ENCODE data around the gene ECSIT. TPM values are rescaled to one million over a fixed set of nuclear protein-coding genes. Genes with fewer than 3 reads are reported as not detected.

The ECSIT gene
- polyA plus RNA-seq, 1 donor (not counting 4 experiments of a cell fraction or from before 2014, with no cell fraction given) = 16.0 TPM

- Histone ChIP-seq H3K79me2 (ENCODE audit: control insufficient read depth, insufficient read depth, low read length) (no peaks in the 10 kb centered on the region), H3K27me3 (ENCODE audit: control insufficient read depth, extremely low read depth, insufficient read depth, low read length) (no peaks in the 10 kb centered on the region), H4K20me1 (ENCODE audit: control insufficient read depth, extremely low read depth, insufficient read depth, low read length) (no peaks in the 10 kb centered on the region), H3K27ac (ENCODE audit: control insufficient read depth, insufficient read depth, low read length) (no peak overlapping the region), H3K4me1 (ENCODE audit: control insufficient read depth, extremely low read depth, insufficient read depth, low read length) (peaks cover 9% of the 10 kb centered on the region), H3K36me3 (ENCODE audit: control insufficient read depth in 2 of 2, extremely low read depth in 1 of 2, insufficient read depth in 2 of 2, low read length in 2 of 2) (peaks cover 0 to 2% of the 10 kb centered on the region in 2 experiments), H3K4me3 (ENCODE audit: control insufficient read depth in 2 of 3, extremely low read depth in 1 of 3, insufficient read depth in 2 of 3, low read depth in 1 of 3, low read length in 3 of 3) (no peak overlapping the region), H2AFZ (ENCODE audit: control insufficient read depth, low read length) (no peak overlapping the region), H3K9me1 (ENCODE audit: control insufficient read depth, extremely low read depth, insufficient read depth, low read length) (no peaks in the 10 kb centered on the region), H3K4me2 (ENCODE audit: control insufficient read depth, extremely low read depth, insufficient read depth, low read depth, low read length) (no peak overlapping the region), H3K9me3 (ENCODE audit: control insufficient read depth, low read depth, low read length) (no peaks in the 10 kb centered on the region), H3K9ac (ENCODE audit: control insufficient read depth, extremely low read depth, insufficient read depth, low read length) (no peak overlapping the region)
- FAIRE-seq (no peak), DNase-seq (ENCODE audit: low read depth, low spot score) (no peak)
- TF ChIP-seq CTCF (optimal IDR thresholded peaks at IDR 0.05 in 1 of 3, IDR thresholded peaks at IDR 0.05 in 1 of 3, conservative IDR thresholded peaks at IDR 0.05 in 1 of 3; ENCODE audit: extremely low read depth in 1 of 3, insufficient read depth in 2 of 3, low read length in 3 of 3) (no peak), EZH2 (IDR thresholded peaks at IDR 0.05; ENCODE audit: low read length) (no peak)
- dilution Hi-C loops (cut with MboI; ENCODE audit: extremely low pct_ligation_motif_present, low sequenced_read_pairs) = no loop called here
These were observed 22.0 kb downstream of the ECSIT start for GRCh38 chr19:11506967-11507366.

DNA sequence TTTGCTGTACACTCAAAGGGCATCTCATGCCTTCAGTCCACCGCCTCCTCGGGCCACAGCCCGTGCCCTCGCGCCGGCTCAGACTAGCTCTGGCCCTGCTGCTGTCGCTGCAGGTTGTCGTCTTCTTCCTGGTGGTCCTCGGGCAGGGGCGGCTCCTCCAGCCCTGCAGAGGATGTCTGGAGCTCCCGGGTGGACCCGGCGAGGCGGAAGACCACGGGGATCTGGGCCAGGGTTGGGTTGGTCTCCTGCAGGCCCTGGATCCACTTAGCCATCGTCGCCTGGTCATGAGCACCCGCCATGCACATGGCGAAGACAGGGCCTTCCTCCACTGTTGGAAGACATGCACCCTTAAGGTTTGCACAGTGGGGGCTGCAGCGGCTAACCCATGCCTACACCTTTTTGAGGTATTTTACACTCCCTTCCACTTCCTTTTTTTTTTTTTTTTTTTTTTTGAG lies 22.8 kb downstream of the ECSIT start:
- peak overlapping the region; percentile 95 for H2AFZ ChIP-seq (ENCODE audit: control insufficient read depth, low read length)
- peaks cover 0 to 2% of the 10 kb centered on the region in 2 experiments for H3K36me3 ChIP-seq (ENCODE audit: control insufficient read depth in 2 of 2, extremely low read depth in 1 of 2, insufficient read depth in 2 of 2, low read length in 2 of 2)
- dilution Hi-C loops (cut with MboI; ENCODE audit: extremely low pct_ligation_motif_present, low sequenced_read_pairs) = no loop called here
- DNase-seq (ENCODE audit: low read depth, low spot score) (no peak), FAIRE-seq (peak; percentile 17)
- peak overlapping the region; percentile 86 for H3K9ac ChIP-seq (ENCODE audit: control insufficient read depth, extremely low read depth, insufficient read depth, low read length)
- peak overlapping the region; percentile 78 for H3K27ac ChIP-seq (ENCODE audit: control insufficient read depth, insufficient read depth, low read length)
- no peak for TF ChIP-seq CTCF (optimal IDR thresholded peaks at IDR 0.05 in 1 of 3, IDR thresholded peaks at IDR 0.05 in 1 of 3, conservative IDR thresholded peaks at IDR 0.05 in 1 of 3; ENCODE audit: extremely low read depth in 1 of 3, insufficient read depth in 2 of 3, low read length in 3 of 3)
- no peak for TF ChIP-seq EZH2 (IDR thresholded peaks at IDR 0.05; ENCODE audit: low read length)
- peaks cover 9% of the 10 kb centered on the region for H3K4me1 ChIP-seq (ENCODE audit: control insufficient read depth, extremely low read depth, insufficient read depth, low read length)
- H3K79me2 ChIP-seq (ENCODE audit: control insufficient read depth, insufficient read depth, low read length) = no peaks in the 10 kb centered on the region
- no peaks in the 10 kb centered on the region for H3K9me1 ChIP-seq (ENCODE audit: control insufficient read depth, extremely low read depth, insufficient read depth, low read length)
- peak overlapping the region; percentile 69 to 81 (median 73) for H3K4me3 ChIP-seq (ENCODE audit: control insufficient read depth in 2 of 3, extremely low read depth in 1 of 3, insufficient read depth in 2 of 3, low read depth in 1 of 3, low read length in 3 of 3)
- no peaks in the 10 kb centered on the region for H3K9me3 ChIP-seq (ENCODE audit: control insufficient read depth, low read depth, low read length)
- H4K20me1 ChIP-seq (ENCODE audit: control insufficient read depth, extremely low read depth, insufficient read depth, low read length) = no peaks in the 10 kb centered on the region
- H3K27me3 ChIP-seq (ENCODE audit: control insufficient read depth, extremely low read depth, insufficient read depth, low read length) = no peaks in the 10 kb centered on the region
- H3K4me2 ChIP-seq (ENCODE audit: control insufficient read depth, extremely low read depth, insufficient read depth, low read depth, low read length) = peak overlapping the region; percentile 93

Measured in keratinocyte (primary cell).